HEK293T (cell line): ENCODE measurements around the gene DCTD.

Experiments
- L3MBTL2 ChIP-seq: fragments of 450-650 bp; conservative IDR thresholded peaks from 2 replicates; pipeline ENCODE4 v1.6.1; 2016; ENCODE audit warnings: mild to moderate bottlenecking
- ZNF384 ChIP-seq: fragments of 450-650 bp; IDR thresholded peaks from 2 replicates; pipeline ENCODE4 v1.6.1; 2016

DNA sequence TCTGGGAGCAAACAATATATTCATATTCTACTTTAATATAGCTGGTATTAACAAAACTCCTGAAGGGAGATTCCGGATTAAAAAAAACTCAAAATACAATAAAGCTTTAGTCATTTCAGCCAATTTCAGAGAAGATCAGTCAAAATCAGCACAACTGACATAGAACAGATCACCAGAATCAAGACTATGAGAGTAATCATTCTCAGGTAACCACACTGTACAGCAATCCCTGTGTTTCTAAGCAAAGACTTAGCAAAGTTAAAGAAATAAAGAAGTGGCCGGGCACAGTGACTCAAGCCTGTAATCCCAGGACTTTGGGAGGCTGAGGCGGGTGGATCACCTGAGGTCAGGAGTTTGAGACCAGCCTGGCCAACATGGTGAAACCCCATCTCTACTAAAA, 9.1 kb downstream of the DCTD start:
- no peak for TF ChIP-seq ZNF384
- TF ChIP-seq L3MBTL2, result no peak
